Osteocyte (in vitro differentiated cells): ENCODE measurements around the gene ATF4. TPM values are rescaled to one million over a fixed set of nuclear protein-coding genes. Genes with fewer than 3 reads are reported as not detected.
A peak's percentile ranks its signal among the peaks of the same experiment; 100 is the strongest.
"Not testable (repeated sequence)": the region's sequence is repeated elsewhere in the genome, so short reads cannot be mapped to it uniquely, and the experiment has no call there.

Experiments used
- DNase-seq: peaks from one replicate; pipeline ENCODE4 v3.0.0; 2021; ENCODE audit warnings: mixed read lengths; ENCODE audit not compliant: unreplicated experiment; ENCODE audit errors: extremely low spot score
- H3K27ac Mint-ChIP-seq: one replicate; pipeline ENCODE4 v1.8.0; 2021; ENCODE audit warnings: mild to moderate bottlenecking, mixed read lengths; ENCODE audit not compliant: unreplicated experiment
- H3K27me3 Mint-ChIP-seq: one replicate; pipeline ENCODE4 v1.8.0; 2021; ENCODE audit warnings: mixed read lengths; ENCODE audit not compliant: unreplicated experiment
- H3K36me3 Mint-ChIP-seq: one replicate; pipeline ENCODE4 v1.8.0; 2021; ENCODE audit warnings: mixed read lengths; ENCODE audit not compliant: unreplicated experiment
- H3K4me1 Mint-ChIP-seq: one replicate; pipeline ENCODE4 v1.8.0; 2021; ENCODE audit warnings: mixed read lengths; ENCODE audit not compliant: unreplicated experiment
- H3K4me3 Mint-ChIP-seq: one replicate; pipeline ENCODE4 v1.8.0; 2021; ENCODE audit warnings: mild to moderate bottlenecking, moderate library complexity, mixed read lengths; ENCODE audit not compliant: unreplicated experiment
- H3K9me3 Mint-ChIP-seq: one replicate; pipeline ENCODE4 v1.8.0; 2021; ENCODE audit warnings: mixed read lengths; ENCODE audit not compliant: unreplicated experiment
- total RNA-seq: library from RNA; stranded (reverse); gene quantifications from 2 replicates; pipeline ENCODE4 v1.2.1, GENCODE V29; 2021
- TF ChIP-seq, protein P1 (sequence below): fragments of 200-600 bp; sonication (generic); IDR thresholded peaks from 2 replicates; pipeline ENCODE4 v1.5.0; 2021; ENCODE audit warnings: antibody characterized with exemption, mild to moderate bottlenecking, moderate library complexity

Gene ATF4
- total RNA-seq, 1 donor from 2014 or later: 408 TPM

- peaks cover 19% of the 10 kb centered on the region for H3K4me1 Mint-ChIP-seq
- TF ChIP-seq, protein P1, sequence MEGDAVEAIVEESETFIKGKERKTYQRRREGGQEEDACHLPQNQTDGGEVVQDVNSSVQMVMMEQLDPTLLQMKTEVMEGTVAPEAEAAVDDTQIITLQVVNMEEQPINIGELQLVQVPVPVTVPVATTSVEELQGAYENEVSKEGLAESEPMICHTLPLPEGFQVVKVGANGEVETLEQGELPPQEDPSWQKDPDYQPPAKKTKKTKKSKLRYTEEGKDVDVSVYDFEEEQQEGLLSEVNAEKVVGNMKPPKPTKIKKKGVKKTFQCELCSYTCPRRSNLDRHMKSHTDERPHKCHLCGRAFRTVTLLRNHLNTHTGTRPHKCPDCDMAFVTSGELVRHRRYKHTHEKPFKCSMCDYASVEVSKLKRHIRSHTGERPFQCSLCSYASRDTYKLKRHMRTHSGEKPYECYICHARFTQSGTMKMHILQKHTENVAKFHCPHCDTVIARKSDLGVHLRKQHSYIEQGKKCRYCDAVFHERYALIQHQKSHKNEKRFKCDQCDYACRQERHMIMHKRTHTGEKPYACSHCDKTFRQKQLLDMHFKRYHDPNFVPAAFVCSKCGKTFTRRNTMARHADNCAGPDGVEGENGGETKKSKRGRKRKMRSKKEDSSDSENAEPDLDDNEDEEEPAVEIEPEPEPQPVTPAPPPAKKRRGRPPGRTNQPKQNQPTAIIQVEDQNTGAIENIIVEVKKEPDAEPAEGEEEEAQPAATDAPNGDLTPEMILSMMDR: no peak
- peak overlapping the region; percentile 99 for H3K4me3 Mint-ChIP-seq
- H3K27ac Mint-ChIP-seq: peak overlapping the region; percentile 56
- no peak for DNase-seq
- no peaks in the 10 kb centered on the region for H3K27me3 Mint-ChIP-seq
- H3K36me3 Mint-ChIP-seq: peaks cover 22% of the 10 kb centered on the region
- no peaks in the 10 kb centered on the region for H3K9me3 Mint-ChIP-seq
Observed at GRCh38 chr22:39502789-39503409, 17.5 kb upstream of the ATF4 start.

DNA sequence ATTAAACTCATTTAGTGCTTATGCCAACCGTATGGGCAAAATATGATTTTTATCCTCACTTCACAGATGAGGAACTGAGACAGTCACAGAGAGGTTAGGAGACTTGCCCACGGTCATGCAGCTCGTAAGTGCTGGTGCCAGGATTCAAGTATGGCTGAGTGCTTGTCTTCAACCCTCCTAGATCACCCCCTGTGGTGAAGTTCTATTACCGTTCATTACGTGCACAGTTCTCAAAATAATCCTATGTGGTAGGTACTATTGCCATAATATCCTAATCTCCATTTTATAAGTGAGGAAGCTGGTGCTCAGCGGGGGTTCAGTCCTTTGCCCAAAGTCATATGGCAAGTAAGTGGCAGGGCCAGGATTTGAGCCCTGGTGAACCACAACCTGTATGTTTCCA lies 16.7 kb upstream of the ATF4 start:
- Mint-ChIP-seq H3K4me1 (peaks cover 19% of the 10 kb centered on the region), H3K9me3 (no peaks in the 10 kb centered on the region), H3K27ac (peak overlapping the region; percentile 41), H3K4me3 (peak overlapping the region; percentile 99), H3K27me3 (no peaks in the 10 kb centered on the region), H3K36me3 (peaks cover 24% of the 10 kb centered on the region)
- TF ChIP-seq, protein P1: no peak
- DNase-seq: no peak

- Mint-ChIP-seq H3K27ac (peak overlapping the region; percentile 41), H3K36me3 (peaks cover 26% of the 10 kb centered on the region), H3K4me1 (peaks cover 19% of the 10 kb centered on the region), H3K9me3 (no peaks in the 10 kb centered on the region), H3K4me3 (no peak overlapping the region), H3K27me3 (no peaks in the 10 kb centered on the region)
- TF ChIP-seq, protein P1: no peak
- DNase-seq: no peak
Observed at GRCh38 chr22:39504071-39504470, 16.3 kb upstream of the ATF4 start.

DNA sequence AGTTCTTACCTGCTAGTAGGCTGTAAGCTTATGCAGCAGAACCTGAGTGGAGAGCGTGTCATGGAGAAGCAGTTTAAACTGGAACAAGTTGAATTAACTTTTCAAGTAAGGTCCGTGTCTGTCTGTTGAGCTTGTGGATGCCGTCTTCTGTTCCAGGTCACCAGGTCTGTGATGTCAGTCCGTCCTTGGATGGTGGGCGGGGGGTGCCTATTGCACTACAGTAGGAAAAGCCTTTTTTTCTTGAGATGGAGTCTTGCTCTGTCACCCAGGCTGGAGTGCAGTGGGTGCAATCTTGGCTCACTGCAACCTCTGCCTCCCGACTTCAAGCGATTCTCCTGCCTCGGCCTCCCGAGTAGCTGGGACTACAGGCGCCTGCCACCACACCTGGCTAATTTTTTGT lies 13.3 kb upstream of the ATF4 start:
- H3K4me1 Mint-ChIP-seq: peaks cover 13% of the 10 kb centered on the region
- peaks cover 53% of the 10 kb centered on the region for H3K36me3 Mint-ChIP-seq
- H3K9me3 Mint-ChIP-seq, DNase-seq, H3K4me3 Mint-ChIP-seq, H3K27me3 Mint-ChIP-seq, H3K27ac Mint-ChIP-seq: not testable (repeated sequence)

DNA sequence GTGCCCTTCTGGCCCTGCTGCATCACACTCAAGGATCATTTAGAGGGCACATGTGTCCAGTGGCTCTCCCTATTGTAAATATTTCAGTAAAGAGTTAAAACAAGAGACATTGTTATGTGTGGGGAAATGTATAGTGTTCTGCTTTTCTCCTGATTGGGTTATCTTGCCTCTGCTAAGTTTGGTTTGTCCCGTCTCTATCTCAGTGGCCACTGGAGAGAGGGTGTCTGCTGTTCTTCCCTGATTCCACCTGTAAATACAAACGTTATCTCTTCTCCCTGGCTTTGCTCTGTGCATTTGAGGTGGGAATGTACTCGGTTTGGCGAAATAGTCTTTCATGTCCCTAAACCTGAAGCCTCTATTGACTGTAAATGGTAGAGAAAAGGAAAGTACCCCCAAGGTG lies 12.0 kb upstream of the ATF4 start:
- TF ChIP-seq, protein P1: no peak
- no peak overlapping the region for H3K27ac Mint-ChIP-seq
- DNase-seq: no peak
- H3K4me3 Mint-ChIP-seq: no peak overlapping the region
- no peaks in the 10 kb centered on the region for H3K9me3 Mint-ChIP-seq
- H3K36me3 Mint-ChIP-seq: peaks cover 61% of the 10 kb centered on the region
- peaks cover 6% of the 10 kb centered on the region for H3K4me1 Mint-ChIP-seq
- no peaks in the 10 kb centered on the region for H3K27me3 Mint-ChIP-seq
